ENCODE data around the gene MMP24.

The MMP24 gene

GRCh38 chr20:35293303-35294292, 67.1 kb downstream of the MMP24 start:
- DNase-seq (ENCODE audit: low spot score), result no peak

DNA sequence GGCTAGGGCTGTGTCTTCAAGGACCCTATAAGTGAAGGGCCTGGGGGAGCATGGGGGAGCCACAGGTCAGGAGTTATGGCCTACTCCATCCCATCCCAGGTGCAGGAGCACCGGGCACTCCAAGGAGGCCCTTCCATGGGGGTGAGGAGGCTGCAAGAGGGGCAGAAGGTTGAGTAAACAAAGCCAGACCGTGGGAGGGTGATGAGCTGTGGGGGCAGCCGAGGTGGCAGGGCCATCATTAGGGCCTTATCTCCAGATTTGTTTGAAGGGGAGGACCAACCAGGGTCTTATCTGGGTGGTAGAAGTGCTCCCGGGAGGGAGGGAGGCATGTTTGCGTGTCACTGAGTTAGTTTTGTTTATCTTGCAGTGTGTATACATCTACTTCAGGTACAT, 67.8 kb downstream of the MMP24 start:
- DNase-seq (ENCODE audit: low spot score), result no peak

DNA sequence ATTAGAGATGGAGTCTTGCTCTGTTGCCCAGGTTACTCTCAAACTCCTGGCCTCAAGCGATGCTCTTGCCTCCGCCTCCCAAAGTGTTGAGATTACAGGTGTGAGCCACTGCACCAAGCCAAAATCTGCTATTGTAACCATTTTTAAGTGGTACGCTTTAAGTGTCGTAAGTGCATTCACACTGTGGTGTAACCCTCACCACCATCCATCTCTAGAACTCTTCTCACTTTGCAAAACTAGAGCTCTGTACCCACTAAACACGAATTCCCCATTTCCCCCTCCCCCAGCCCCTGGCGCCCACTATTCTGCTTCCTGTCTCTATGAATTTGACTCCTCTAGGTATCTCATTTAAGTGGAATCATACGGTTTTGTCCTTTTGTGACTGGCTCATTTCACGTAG, 68.6 kb downstream of the MMP24 start:
- DNase-seq (ENCODE audit: low spot score), result no peak

GRCh38 chr20:35295674-35296073, 69.2 kb downstream of the MMP24 start:
- no peak for DNase-seq (ENCODE audit: low spot score)

GRCh38 chr20:35296101-35296554, 69.6 kb downstream of the MMP24 start:
- no peak for DNase-seq (ENCODE audit: low spot score)

DNA sequence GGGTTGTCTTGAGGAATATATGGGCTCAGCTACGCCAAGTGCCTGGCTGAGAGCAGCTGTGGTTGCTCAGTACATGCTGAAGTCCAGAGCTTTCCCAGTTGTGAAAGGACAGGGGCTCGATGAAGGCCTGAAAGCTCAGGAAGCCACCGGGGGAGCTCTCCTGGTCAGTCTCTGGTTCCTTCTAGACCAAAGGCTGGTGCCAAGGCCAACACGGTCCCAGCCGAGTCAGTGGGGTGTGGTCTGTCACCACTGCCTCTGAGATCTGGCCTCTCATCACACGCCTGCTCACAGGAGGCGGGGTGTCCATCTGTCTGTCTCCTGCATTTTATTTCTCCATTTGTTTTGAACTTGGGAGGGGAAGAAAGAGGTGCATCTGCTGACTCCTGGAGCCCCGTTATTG, 70.7 kb downstream of the MMP24 start:
- no peak for DNase-seq (ENCODE audit: low spot score)

DNA sequence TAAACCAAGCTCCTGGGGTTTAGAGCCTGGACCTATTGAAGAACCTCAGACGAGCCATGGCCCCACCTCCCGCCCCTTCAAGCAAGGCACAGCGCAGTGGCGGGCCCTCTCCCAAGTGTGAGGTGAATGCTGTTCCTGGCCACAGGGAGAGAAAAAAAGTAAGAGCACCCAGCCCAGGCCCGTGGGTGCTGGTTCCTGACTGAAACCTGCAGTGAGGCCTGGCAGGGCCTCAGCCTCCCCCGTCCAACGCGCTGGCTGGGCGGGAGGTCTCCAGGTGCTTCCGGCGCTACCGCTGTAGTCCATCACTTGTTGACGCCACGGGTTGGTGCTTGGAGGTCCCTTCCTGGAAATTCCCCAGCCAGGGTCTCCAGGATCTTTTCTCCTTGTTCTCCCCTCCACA, 71.2 kb downstream of the MMP24 start:
- DNase-seq (ENCODE audit: low spot score), result no peak

GRCh38 chr20:35298264-35298663, 71.8 kb downstream of the MMP24 start:
- DNase-seq (ENCODE audit: low spot score), result no peak

DNA sequence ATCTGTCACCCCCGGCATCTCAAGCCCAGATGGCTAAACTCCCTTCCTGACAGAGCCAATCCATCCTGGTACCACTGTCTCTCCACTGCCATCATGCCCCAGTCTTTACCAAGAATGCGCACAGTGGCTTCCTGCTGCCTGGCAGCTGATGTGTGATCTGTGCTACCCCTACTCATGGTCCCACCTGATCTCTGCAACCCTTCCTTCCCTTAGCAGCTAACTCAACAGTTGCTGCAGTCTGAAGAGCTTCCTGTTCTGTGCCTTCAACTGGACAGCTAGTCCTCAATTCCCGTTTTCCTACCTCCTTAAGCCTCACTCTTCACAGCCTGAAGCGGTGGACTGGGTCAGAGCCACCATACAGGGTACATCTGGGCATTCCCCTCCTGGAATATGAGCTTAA, 73.3 kb downstream of the MMP24 start:
- no peak for DNase-seq (ENCODE audit: low spot score)

- DNase-seq (ENCODE audit: low spot score), result peak; percentile 45
Measured at GRCh38 chr20:35300469-35301262, 74.2 kb downstream of the MMP24 start.

DNA sequence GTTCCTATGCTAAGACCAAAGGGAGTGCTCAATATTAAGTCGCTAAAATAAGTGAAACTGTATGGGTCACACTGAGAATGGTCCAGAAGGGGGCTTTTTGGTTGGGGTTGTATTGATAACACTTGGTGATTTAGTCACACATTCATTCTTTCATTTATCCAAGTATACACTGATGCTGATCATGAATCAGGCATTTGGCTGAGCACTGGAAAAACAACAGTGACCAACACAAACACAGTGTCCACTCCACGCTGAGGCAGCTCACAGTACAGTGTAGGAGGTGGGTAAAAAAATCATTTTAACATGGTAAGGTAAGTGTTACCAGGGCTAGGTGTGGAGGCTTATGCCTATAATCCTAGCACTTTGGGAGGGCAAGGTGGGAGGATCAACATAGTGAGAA, 74.9 kb downstream of the MMP24 start:
- no peak for DNase-seq (ENCODE audit: low spot score)

DNA sequence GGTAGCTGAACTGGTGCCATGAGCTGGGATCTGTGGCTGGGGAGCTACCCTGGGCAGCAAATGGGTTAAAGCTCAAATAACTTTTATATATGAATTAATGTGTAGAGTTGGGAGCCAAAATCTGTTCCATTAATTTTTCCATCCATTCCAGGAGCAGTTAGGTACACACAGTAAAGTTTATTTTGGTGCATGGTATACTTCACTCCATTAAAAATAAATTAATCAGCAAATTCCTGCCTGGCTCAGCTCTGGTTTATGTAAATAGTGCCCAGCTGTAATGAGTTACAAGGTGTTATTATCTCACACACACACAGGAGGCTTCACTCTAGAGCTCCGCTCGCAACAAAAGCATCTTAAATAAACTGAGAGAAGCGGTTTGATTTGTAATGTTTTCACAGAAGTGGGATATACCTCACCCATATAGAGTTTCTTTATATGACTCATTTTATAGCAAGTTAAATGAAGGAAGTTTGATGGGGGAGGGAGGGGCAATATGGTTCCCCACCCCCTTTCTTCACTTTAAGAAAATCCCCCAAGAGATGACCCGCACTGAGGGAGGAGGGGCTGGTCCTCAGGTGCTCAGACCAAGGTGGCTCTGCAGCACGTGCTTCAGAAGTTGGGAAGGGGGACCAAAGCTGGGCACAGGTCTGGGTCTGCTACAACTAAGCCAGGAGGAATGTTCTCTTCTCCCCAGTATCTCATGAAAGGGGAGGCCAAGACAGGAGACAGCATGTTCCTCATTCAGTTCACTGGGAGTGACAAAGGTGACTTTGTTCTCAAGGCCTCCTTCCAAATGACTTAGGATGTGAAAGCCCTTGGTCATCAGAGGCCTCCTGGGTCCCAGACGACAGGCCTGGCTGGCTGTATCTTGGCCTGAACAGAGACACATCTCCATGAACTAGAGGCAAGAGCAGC, 76.2 kb downstream of the MMP24 start:
- DNase-seq (ENCODE audit: low spot score), result no peak

DNA sequence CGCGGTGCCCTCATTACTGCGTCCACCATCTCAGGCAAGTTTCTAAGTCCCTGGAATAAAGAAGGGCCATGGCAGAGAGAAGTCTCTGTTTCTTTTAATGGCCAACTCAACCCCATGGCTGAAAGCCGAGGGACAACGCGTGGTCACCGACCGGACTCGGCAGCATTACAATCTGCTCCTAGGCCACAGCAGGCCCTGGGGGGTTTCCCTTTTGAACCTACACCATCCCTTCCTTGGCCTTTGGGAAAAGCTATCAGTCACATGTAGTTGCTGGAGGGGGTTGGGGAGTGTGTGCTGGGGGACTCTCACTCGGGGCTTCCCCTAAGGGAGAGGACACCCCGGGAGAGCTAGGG, 76.9 kb downstream of the MMP24 start:
- DNase-seq (ENCODE audit: low spot score), result no peak

- peak; percentile 64 for DNase-seq (ENCODE audit: low spot score)
Measured at GRCh38 chr20:35303735-35304491, 77.4 kb downstream of the MMP24 start.

DNA sequence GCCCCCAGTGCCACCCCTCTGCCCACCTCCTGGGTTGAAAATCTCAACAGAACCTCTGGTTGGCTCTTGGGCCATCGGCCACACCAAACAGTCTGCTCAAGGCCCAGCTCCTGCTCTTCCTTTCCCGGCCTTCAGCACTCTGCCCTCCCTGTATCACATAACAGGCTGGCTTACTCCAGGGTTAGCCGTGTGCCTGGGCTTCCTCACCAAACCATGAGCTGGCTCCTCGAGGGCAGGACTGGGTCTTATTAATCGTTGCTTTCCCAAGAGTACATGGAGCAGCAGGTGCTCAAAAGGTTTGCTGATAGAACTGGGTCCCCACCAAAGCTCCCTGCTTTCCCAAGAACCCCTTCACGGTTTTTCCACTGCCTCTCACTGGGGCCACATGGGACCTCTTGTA, 78.5 kb downstream of the MMP24 start:
- DNase-seq (ENCODE audit: low spot score), result no peak

- DNase-seq (ENCODE audit: low spot score), result no peak
Measured at GRCh38 chr20:35305682-35306556, 79.4 kb downstream of the MMP24 start.

DNA sequence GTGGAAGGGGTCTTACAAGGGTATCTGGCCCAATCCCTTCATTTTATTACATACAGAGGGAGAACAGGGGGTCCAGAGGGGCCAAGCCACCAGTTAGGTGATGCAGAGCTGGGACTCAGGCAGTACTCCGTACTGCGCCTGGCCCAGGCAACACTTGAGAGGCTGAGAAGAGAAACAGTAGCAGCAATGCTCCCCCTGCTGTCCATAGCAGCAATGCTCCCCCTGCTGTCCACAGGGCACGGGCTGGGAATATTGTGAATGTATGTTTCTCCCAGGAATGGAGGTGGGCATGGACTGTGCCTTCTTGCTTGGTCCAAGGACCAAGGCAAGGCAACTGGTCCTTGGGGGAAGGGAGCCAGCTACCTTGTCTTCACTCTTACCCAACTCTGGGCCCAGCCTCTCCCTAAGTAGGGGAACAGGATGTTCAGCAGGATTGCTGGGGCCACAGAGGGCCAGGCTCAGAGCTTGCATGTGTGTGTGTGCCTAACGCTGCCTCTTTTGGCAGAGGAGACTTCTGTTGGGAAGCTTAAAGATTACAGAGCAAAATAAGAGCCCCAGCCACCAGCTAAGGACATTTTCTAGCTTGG, 80.5 kb downstream of the MMP24 start:
- no peak for DNase-seq (ENCODE audit: low spot score)

GRCh38 chr20:35307666-35308653, 81.5 kb downstream of the MMP24 start:
- DNase-seq (ENCODE audit: low spot score), result no peak

DNA sequence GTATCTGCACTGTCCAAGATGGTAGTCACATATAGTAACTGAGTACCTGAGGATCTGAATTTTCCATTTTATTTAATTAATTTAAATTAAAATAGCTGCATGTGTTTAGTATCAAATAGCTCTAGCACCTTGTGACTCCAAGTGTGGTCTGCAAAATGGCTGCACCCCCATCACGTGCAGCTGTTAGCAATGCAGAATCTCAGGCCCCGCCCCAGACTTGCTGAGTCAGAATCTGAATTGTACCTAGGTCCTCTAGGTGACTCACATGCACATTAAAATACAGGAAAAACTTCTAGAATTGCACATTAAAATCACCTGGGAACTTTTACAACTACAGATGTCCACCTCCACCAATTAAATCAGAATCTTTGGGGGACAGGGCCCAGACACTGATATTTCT, 84.9 kb downstream of the MMP24 start:
- DNase-seq (ENCODE audit: low spot score), result no peak

Data from left forelimb (tissue), 1 donor.